Skin epidermis (tissue), 12 donors: ENCODE measurements around the gene PPP2R2C.

Source experiments
- H3K27ac ChIP-seq, 21 experiments: fragments of 200-600 bp; sonication (generic) in 11 of 21; one replicate each; pipeline ENCODE4 v1.5.0; 2020; ENCODE audit warnings: mild to moderate bottlenecking in 3 of 21, inconsistent platforms in 2 of 21, moderate library complexity in 2 of 21
- H3K4me3 ChIP-seq, 7 experiments: fragments of 200-600 bp; sonication (generic) in 2 of 7; one replicate each; pipeline ENCODE4 v1.5.0; 2020; ENCODE audit warnings: inconsistent platforms in 2 of 7, mild to moderate bottlenecking in 2 of 7, moderate library complexity in 1 of 7

Gene PPP2R2C

DNA sequence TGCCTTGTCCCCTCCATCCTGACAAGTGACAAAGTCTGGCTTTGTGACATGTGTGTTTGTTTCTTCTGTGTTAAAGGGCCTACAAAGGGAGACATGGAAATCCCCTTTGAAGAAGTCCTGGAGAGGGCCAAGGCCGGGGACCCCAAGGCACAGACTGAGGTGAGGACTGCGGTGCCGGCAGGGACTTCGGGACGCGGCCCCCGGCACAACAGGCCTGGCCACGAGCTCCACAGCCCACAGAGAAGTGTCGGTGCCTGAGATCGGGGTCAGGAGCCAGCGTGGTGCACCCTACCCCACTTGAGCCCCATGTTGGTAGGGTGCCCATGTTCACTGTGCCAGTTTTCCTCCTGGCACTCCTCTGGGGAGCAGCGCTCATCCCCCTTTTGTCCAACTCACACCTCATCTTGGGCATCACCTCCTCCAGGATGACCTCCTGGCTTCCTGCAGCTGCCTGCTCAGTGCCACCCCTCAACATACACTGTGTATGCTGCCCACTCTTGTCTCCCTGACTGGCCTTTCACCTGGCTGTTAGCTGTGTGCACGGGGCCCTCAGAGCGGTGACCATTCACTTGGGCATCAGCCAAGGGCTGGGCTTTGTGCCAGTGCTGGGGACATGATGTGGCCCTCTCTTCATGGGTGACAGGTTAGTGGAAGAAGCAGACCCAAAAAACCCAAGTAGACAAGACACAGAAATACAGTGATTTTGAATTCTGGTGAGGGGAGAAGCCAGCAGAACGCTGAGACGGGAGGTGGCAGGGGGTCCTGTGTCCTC is 185.2 kb downstream of the PPP2R2C start:
- Histone ChIP-seq H3K27ac (no peak overlapping the region), H3K4me3 (no peak overlapping the region)

DNA sequence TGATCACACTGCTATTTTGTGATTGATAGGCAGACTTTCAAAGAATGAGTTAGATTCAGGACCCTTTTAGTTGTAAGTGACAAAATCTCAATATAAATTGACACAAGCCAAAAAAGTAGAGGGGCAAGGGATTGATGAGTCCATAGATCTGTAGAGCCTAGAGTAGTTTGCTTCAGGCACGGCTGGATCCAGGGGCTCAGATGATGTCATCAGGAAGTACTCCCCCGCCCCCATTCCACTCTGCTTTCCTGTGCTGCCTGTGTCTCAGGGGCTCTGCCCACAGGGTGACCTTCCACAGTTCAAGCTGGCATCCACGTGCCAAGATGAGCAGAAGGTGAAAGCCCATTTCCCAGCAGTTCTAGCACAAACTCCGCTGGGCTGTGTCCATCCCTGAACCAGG is 189.1 kb downstream of the PPP2R2C start:
- no peak overlapping the region for H3K4me3 ChIP-seq
- H3K27ac ChIP-seq: no peak overlapping the region

DNA sequence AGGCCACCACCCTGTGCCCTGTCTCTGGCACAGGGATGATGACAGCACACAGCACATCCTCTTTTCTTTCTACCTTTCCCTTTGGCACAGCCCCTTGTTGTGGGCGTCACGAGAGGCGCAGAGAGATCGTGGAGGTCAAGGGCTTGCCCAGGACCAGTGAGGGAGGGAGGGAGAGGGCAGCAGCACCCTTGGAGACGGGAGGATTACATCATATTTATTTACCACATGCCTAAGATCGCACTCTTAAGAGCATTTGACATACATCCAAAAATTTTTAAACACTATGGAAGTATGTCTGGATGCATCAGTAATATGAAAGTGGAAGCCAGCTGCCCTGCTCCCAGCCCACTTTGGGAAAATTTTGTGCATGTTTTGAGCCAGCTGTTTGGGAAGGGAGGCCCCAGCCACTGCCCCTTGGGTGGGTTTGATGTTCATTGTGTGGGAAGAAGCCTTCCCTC is 190.1 kb downstream of the PPP2R2C start:
- Histone ChIP-seq H3K27ac (no peak overlapping the region), H3K4me3 (no peak overlapping the region)

DNA sequence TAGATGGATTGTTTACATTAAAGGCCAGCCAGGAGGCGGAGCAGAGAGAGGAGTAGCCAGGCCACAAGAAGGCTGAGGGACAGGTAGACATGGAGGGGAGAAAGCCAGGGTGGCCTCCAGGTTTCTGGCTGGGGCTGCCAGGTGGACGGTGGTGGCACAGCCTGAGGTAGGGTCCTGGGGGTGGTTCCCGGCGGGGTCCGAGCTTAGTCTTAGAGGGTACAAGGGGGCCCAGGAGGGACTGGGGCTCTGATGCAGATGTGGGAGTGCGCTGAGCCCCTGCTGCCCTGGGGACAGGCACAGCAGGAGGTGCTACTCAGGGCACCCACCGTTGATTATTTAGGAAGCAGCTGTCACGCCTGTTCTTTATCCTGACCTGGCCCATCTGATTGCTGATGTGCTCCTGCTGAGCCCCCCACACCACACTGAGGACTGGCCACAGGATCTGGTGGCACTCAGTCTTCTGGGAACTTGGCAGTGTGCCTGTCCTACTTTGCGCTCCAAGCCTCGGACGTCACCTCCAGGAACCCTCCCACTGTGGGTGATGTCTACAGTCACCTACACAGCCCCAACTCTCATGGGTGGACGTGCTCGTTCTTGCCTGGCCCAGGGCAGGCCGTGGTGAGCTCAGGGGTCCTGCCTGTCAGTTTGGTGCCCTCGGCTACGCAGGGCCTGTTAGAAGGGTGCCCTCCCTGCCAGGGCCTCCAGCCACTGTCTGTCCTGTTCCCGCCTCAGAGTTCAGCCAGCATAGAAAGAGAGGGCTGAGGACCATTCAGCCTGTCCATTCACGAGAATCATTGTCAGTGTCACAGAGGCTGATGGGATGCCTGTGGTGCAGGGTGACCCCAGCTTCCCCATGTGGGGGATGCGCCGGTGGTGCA is 190.7 kb downstream of the PPP2R2C start:
- Histone ChIP-seq H3K27ac (peak overlapping the region in 3 of 21 experiments; percentile 0 to 58 (median 22)), H3K4me3 (no peak overlapping the region)

DNA sequence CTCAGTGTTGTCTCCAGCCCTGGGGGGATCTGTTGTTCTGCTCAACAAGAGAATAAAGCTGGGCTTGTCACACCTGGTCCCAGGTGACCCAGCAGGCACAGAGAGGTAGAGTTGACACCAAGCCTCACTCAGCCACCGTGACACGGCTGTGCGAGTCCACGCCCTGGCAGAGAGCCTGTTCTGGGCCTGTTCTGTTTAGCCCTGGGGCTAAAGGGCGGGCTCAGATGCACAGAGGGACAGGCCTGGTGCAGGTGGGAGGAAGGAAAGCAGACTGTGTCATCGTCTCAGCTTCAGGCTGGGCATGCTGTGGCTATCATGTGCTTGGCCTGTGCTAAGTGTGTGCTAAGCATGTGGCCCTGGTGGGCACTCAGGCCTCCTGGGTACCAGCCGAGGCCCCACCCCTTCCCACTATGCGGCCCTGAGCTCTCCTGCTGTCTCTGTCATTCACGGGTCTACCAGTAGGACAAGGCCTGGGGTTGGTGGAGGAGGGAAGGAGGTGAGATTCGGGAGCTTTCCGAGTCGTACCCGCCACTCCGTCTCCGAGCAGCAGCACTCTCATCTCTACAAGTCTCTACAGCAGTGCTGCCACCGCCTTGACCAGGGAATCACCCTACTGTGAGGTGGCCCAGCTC is 191.9 kb downstream of the PPP2R2C start:
- H3K27ac ChIP-seq: peak overlapping the region in 6 of 21 experiments; percentile 6 to 72 (median 40)
- no peak overlapping the region for H3K4me3 ChIP-seq

DNA sequence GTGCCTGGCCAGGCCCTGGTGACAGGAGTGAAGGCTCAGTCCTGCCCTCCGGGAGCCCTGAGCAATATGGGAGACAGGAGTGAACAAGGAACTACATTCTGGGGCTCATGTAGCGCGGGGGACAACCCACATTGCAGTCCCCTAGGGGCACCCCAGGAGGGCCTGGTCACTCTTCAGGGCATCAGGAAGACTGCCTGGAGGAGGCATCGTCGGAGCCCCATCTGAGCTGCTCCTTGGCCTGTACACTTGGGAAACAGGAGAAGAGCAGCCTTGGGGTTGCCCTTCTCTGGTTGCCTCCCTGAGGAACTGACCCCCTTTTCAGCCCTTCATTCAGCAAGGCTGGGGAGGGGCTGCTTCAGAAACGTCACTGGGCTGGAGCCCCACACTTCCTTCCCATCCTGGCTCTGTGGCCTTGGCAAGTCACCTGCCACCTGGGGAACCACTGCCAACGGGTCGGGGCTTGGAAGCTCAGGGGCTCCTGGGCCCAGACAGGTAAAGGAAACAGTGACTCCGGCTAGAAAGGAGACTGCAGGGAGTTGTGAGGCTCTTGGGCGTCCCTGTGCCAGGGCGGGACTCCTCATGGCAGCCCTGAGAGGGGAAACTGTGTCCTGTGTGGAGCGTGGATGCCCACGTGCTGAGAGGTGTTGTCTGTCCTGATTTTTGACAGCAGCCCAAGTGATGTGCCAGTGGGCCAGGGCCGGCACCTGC is 192.7 kb downstream of the PPP2R2C start:
- Histone ChIP-seq H3K27ac (peak overlapping the region in 4 of 21 experiments; percentile 6 to 72 (median 48)), H3K4me3 (no peak overlapping the region)

DNA sequence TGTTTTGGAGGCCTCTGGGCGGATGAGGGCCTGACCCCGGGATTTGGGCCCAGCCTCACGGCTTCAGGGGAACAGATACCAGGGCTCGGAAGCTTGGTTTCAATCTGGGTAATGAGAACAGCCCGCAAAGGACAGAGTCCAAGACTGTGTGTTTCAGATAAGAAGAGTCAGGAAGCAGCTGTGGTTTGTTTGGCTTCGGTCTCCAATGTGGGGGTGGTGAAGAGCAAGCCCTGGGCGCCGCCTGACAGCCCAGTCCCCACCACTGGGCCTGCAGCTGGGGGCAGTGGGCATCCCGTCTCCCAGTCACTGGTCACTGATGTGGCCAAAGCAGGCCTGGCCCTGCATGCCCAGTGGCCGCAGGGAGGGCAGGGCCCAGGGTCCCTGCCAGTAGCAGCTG is 193.6 kb downstream of the PPP2R2C start:
- Histone ChIP-seq H3K27ac (peak overlapping the region in 1 of 21 experiments; percentile 25), H3K4me3 (no peak overlapping the region)

DNA sequence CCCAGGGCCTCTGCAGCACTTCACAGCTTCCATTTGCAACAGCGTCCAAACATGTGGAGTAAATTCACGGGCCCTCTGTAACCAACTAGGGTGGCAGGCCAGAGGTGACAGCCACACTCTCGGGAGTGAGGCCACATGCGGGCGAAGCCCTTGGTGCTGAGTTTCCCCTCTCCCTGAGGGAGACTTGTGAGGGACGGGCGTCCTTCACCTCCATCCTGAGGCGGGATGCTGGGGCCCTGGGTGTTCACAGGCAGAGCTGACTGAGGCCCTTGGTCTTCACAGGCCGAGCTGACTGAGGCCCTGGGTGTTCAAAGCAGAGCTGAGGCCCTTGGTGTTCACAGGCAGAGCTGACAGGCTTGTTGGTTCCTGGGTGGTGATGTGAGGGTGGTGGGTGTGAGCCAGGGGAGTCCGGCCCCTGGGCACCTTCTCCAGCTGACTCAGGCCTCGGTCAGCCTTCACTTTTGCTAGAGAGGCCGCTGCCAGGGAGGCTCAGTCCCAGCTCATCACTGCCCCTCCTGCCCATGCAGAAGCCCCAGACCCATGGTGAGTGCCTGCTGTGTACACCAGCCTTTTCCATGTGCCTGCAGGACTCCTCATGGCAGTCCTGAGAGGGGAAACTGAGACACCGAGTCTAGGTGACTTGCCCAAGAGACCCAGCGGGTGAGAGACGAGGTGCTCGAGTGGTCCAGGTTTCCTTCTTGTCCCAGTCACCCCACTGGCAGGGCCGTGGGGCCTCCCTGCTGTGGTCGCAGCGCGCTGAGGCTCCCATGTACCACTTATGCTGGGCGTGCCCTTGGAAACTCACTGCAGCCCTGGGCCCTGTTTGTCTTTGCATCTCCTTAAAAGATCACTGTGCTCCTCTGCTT is 194.2 kb downstream of the PPP2R2C start:
- peak overlapping the region in 3 of 21 experiments; percentile 3 to 50 (median 25) for H3K27ac ChIP-seq
- no peak overlapping the region for H3K4me3 ChIP-seq

DNA sequence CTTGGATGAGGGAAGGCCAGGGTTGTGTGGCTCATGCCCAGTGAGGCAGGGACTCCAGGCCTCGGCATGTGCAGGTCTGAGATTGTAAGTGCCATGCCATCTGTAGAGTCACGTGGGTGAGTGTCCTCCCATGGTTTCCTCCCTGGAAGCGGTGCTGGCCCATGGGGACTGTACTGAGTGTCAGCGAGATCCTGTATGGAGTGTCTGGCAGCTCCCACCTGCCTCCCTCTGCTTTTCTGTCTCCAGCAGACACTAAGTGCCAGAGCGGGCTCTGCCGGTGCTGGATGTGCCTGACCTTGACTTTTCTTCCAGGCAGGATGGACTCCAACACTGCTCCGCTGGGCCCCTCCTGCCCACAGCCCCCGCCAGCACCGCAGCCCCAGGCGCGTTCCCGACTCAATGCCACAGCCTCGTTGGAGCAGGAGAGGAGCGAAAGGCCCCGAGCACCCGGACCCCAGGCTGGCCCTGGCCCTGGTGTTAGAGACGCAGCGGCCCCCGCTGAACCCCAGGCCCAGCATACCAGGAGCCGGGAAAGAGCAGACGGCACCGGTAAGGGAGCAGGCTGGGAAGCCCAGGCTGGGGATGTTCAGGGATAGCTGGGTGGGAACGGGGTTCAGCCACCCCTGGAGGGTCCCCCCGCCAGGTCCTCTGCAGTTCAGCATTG is 195.1 kb downstream of the PPP2R2C start:
- H3K27ac ChIP-seq: peak overlapping the region in 1 of 21 experiments; percentile 37

DNA sequence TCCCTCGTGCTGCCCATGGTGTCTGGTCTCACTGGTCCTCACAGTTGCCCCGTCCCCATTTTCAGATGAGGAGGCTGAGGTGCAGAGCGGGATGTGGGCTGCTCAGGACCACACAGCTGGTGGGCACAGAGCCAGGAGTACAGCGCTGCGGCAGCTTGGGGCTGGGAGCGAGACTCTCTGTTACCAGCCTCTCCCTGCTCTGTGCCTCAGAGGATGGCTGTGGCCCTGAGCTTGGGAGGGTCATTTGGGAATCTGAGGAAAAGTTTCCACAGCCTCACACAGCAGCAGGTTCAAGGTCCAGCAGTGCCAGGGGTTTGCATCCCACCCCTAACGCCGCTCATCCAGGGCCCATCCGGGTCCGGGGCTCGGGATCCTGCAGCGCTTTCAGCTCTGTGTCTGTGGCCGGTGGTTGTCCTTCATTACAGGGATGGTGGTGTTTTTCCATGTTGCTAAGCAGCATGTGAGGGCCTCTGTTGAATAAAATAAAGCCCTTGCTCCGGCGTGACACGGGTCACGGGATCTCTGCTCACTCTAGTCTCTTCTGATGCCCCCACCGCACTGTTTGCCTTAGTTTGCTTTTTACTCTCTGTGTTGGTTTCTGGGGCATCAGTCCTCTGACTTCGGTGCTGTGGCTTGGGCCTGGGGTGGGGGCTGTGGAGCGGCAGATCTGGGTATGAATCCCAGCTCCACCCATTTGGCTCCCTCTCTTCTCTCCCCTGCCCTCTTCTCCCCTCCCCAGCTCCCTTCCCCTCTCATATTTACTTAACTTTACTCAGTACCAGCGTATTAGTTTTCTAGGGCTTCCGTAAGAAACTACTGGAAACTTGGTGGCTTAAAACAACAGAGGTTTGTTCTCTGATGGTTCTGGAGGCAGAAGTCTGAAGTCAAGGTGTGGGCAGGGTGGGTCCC is 196.3 kb downstream of the PPP2R2C start:
- peak overlapping the region in 1 of 21 experiments; percentile 62 for H3K27ac ChIP-seq
- H3K4me3 ChIP-seq: no peak overlapping the region

More for the DNA sequence above, 195.1 kb downstream of the PPP2R2C start:
- H3K4me3 ChIP-seq: no peak overlapping the region

DNA sequence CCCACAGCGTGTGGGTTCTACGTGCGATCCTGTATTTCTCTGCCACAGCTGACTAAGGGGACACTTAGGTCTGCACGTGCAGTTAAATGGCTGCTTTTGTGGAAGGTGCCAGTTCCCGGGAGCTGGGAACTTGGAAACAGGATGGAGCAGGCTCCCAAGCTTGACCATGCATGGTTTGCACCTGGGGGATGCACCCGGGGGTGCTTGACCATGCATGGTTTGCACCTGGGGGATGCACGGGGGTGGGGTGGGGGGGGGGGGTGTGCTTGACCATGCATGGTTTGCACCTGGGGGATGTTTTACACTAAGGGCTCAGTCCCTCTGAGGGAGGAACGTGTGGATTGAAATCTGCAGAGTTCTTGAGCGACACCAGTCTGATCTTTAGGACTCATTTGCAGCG is 197.1 kb downstream of the PPP2R2C start:
- Histone ChIP-seq H3K4me3 (no peak overlapping the region), H3K27ac (no peak overlapping the region)

DNA sequence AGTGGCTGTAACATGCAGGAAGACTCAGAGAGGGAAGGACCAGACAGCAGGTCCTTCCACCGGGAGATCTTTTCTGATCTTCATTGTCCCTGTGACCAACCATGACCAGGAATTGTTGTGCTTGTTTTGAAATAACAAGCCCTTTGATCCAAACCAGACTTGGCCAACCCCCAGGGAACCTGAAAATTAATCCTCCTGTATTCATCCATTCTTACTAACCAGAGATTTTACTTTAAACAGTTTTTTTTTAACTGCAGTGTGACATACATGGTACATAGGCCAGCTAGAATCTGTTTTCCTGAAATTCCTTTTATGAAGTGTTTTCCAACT is 198.8 kb downstream of the PPP2R2C start:
- Histone ChIP-seq H3K27ac (no peak overlapping the region), H3K4me3 (no peak overlapping the region)

DNA sequence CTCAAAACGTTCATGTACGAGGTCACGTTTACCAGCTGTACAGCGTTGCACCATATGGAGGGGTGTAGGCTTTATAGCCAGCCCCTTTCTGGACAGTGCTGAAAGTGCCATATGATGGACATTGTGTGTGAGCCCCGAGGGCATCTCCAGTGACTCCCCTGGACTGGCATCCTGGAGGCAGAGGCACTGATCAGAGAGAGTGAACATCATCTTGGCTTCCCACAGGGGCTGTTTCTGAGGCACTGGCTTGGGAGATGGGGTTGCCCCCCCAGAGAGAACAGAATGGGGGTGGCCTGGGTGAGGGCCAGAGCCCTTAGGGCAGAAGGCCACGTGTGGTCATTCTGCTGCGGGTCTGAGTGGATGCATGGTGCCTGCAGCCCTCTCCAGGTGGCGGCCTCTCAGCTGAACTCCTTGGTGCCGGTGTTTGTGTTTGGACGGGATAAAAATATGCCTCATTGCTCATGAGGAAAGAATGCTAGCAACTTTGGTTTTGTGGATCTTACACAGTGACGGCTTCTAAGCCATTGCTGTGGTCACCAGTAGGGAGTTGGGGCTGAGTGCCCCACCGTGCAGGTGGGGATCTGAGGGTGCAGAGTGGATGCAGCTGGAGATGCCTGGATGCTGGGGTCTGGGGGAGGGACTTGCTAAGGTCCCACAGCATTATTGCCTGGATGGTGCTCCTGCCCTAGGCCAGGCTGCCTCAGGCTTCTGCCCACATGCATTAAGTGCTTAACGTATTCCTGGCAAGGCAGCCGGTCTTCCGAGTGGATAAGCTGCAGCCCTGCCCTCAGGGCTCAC is 199.4 kb downstream of the PPP2R2C start:
- Histone ChIP-seq H3K27ac (no peak overlapping the region), H3K4me3 (no peak overlapping the region)

DNA sequence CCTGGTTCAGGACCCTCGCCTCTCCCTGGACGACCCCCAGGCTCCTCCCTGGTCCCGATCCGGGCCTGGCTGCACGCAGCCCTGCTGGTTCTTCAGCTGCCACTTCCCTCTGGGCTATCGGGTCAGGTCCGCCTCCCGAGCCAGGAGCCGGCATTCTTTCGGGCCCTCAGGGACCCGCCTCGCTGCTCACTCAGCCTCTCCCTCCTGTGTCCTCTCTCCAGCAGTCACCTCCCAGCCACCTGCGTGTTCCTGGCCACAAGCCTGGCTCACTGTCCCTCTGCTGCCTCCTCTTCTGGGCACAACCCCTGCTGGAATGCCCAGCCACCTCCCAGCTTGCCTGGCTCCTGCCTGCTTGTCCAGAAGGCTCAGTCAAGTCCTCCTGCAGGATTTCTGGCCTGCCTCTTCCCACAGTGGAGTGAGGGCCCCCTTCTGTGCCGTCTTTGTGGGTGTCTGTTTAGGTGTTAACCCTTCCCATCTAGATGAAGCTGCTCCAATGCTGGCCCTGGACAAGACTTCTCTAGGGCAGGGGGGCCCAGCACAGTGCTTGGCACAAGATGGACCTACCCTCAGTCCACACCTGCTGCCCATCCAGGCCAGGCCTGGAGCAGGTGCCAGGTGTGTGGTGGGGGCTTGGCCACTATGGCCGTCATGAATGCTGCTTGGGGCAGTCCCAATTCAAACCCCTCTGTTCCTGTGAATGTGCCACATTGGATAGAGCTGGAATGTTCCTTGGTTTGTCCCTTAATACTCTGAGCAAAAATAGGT is 200.5 kb downstream of the PPP2R2C start:
- no peak overlapping the region for H3K4me3 ChIP-seq
- peak overlapping the region in 3 of 21 experiments; percentile 18 to 20 (median 18) for H3K27ac ChIP-seq

DNA sequence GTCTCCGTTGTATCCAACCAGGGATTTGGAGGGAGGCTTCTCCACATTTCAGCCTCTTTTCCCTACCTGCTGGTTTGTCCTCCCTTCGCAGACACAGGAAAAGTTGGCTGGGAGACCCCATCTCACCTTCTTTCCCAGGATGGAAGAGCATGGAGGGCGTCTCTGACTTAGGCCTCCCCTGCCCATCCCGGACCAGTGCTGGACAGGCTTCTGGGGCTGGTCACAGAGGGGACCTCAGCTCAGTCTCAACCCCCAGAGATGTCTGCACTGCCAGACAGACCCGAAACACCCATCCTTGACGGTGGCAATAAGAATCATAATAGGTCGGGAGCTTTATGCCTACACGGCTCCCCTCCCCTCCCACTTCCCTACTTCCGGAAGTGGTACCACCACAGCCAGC is 201.2 kb downstream of the PPP2R2C start:
- Histone ChIP-seq H3K27ac (peak overlapping the region in 3 of 21 experiments; percentile 18 to 20 (median 18)), H3K4me3 (peak overlapping the region in 1 of 7 experiments; percentile 90)
